ENCODE measurements around the gene PPP2R2C. TPM values are rescaled to one million over a fixed set of nuclear protein-coding genes. Genes with fewer than 3 reads are reported as not detected.

The PPP2R2C gene
- total RNA-seq, 1 experiment from 2014 or later, result not detected

GRCh38 chr4:6313216-6313615 is 159.2 kb downstream of the PPP2R2C start:
- no peaks in the 10 kb centered on the region for H3K4me1 ChIP-seq (ENCODE audit: insufficient read depth, low read length, poor library complexity, severe bottlenecking)

GRCh38 chr4:6309777-6310176 is 162.6 kb downstream of the PPP2R2C start:
- POLR2A ChIA-PET (ENCODE audit: low non-redundant PET), result no interaction called here
- peak overlapping the region; percentile 45 for H3K4me3 ChIP-seq (ENCODE audit: low read depth, low read length, poor library complexity, severe bottlenecking)
- intact Hi-C loops (cut with micrococcal nuclease; ENCODE audit: unreplicated experiment), result no loop called here

More at GRCh38 chr4:6313216-6313615, 159.2 kb downstream of the PPP2R2C start:
- Histone ChIP-seq H3K27ac (ENCODE audit: low read depth, low read length, poor library complexity, severe bottlenecking) (no peak overlapping the region), H3K27me3 (replicated peaks; ENCODE audit: insufficient read depth, low read depth, low read length, poor library complexity) (peaks cover 44% of the 10 kb centered on the region), H3K36me3 (ENCODE audit: insufficient read depth, low read length, poor library complexity, severe bottlenecking) (no peaks in the 10 kb centered on the region), H3K4me3 (ENCODE audit: low read depth, low read length, poor library complexity, severe bottlenecking) (no peak overlapping the region), H3K9me3 (ENCODE audit: low read depth, low read length, poor library complexity, severe bottlenecking) (peaks cover 3% of the 10 kb centered on the region)
- CTCF ChIA-PET, result no interaction called here
- intact Hi-C loops (cut with micrococcal nuclease; ENCODE audit: unreplicated experiment), result no loop called here
- no peak for TF ChIP-seq EZH2 (IDR thresholded peaks at IDR 0.05; ENCODE audit: borderline replicate concordance, low read depth, low read length, poor library complexity, severe bottlenecking)
- TF ChIP-seq, protein P1, sequence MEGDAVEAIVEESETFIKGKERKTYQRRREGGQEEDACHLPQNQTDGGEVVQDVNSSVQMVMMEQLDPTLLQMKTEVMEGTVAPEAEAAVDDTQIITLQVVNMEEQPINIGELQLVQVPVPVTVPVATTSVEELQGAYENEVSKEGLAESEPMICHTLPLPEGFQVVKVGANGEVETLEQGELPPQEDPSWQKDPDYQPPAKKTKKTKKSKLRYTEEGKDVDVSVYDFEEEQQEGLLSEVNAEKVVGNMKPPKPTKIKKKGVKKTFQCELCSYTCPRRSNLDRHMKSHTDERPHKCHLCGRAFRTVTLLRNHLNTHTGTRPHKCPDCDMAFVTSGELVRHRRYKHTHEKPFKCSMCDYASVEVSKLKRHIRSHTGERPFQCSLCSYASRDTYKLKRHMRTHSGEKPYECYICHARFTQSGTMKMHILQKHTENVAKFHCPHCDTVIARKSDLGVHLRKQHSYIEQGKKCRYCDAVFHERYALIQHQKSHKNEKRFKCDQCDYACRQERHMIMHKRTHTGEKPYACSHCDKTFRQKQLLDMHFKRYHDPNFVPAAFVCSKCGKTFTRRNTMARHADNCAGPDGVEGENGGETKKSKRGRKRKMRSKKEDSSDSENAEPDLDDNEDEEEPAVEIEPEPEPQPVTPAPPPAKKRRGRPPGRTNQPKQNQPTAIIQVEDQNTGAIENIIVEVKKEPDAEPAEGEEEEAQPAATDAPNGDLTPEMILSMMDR (conservative IDR thresholded peaks at IDR 0.05; ENCODE audit: low read depth, low read length), result no peak
- no peak for DNase-seq (ENCODE audit: low spot score)
- no TSS peak for BruUV-seq (replicated peaks)
- POLR2A ChIA-PET (ENCODE audit: low non-redundant PET), result no interaction called here

DNA sequence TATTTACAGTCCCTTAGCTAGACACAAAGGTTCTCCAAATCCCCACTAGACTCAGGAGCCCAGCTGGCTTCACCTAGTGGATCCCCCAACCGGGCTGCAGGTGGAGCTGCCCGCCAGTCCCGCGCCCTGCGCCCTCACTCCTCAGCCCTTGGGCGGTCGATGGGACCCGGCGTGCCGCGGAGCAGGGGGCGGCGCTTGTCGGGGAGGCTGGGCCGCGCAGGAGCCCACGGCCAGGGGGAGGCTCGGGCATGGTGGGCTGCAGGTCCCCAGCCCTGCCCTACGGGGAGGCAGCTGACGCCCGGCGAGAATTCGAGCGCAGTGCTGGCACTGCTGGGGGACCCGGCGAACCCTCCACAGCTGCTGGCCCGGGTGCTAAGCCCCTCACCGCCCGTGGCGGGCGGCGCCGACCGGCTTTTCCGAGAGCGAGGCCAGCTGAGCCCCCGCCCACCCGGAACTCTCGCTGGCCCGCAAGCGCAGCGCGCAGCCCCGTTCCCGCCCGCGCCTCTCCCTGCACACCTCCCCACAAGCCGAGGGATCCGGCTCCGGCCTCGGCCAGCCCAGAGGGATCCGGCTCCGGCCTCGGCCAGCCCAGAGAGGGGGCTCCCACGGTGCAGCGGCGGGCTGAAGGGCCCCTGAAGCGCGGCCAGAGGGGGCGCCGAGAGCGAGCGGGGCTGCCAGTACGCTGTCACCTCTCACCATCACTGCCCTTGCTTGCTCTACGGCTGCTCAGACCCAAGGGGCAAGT is 163.3 kb downstream of the PPP2R2C start:
- H3K36me3 ChIP-seq (ENCODE audit: insufficient read depth, low read length, poor library complexity, severe bottlenecking), result no peaks in the 10 kb centered on the region
- H3K4me1 ChIP-seq (ENCODE audit: insufficient read depth, low read length, poor library complexity, severe bottlenecking), result no peaks in the 10 kb centered on the region
- TF ChIP-seq, protein P1 (conservative IDR thresholded peaks at IDR 0.05; ENCODE audit: low read depth, low read length), result no peak
- TF ChIP-seq EZH2 (IDR thresholded peaks at IDR 0.05; ENCODE audit: borderline replicate concordance, low read depth, low read length, poor library complexity, severe bottlenecking), result peak; percentile 48
- ChIA-PET CTCF (no interaction called here), POLR2A (ENCODE audit: low non-redundant PET) (no interaction called here)
- intact Hi-C loops (cut with micrococcal nuclease; ENCODE audit: unreplicated experiment), result no loop called here
- peaks cover 3% of the 10 kb centered on the region for H3K9me3 ChIP-seq (ENCODE audit: low read depth, low read length, poor library complexity, severe bottlenecking)
- BruUV-seq (replicated peaks), result no TSS peak
- DNase-seq (ENCODE audit: low spot score), result peak; percentile 21
- no peak overlapping the region for H3K27ac ChIP-seq (ENCODE audit: low read depth, low read length, poor library complexity, severe bottlenecking)
- peaks cover 38% of the 10 kb centered on the region for H3K27me3 ChIP-seq (replicated peaks; ENCODE audit: insufficient read depth, low read depth, low read length, poor library complexity)
- H3K4me3 ChIP-seq (ENCODE audit: low read depth, low read length, poor library complexity, severe bottlenecking), result peak overlapping the region; percentile 45

More at GRCh38 chr4:6309777-6310176, 162.6 kb downstream of the PPP2R2C start:
- CTCF ChIA-PET, result no interaction called here
- no peak for TF ChIP-seq EZH2 (IDR thresholded peaks at IDR 0.05; ENCODE audit: borderline replicate concordance, low read depth, low read length, poor library complexity, severe bottlenecking)
- TF ChIP-seq, protein P1 (conservative IDR thresholded peaks at IDR 0.05; ENCODE audit: low read depth, low read length), result no peak
- no peak for DNase-seq (ENCODE audit: low spot score)
- no peak overlapping the region for H3K27ac ChIP-seq (ENCODE audit: low read depth, low read length, poor library complexity, severe bottlenecking)
- no peaks in the 10 kb centered on the region for H3K36me3 ChIP-seq (ENCODE audit: insufficient read depth, low read length, poor library complexity, severe bottlenecking)
- H3K27me3 ChIP-seq (replicated peaks; ENCODE audit: insufficient read depth, low read depth, low read length, poor library complexity), result peaks cover 38% of the 10 kb centered on the region
- peaks cover 3% of the 10 kb centered on the region for H3K9me3 ChIP-seq (ENCODE audit: low read depth, low read length, poor library complexity, severe bottlenecking)
- H3K4me1 ChIP-seq (ENCODE audit: insufficient read depth, low read length, poor library complexity, severe bottlenecking), result no peaks in the 10 kb centered on the region
- no TSS peak for BruUV-seq (replicated peaks)
